B cell (primary cell): ENCODE measurements around the gene ERBB4. TPM values are rescaled to one million over a fixed set of nuclear protein-coding genes. Genes with fewer than 3 reads are reported as not detected.

ENCODE experiments used
- ATAC-seq: fragments of 200-7000 bp; cut with Tn5 transposase; one replicate; pipeline ENCODE4 v1.10.0; 2021; ENCODE audit warnings: low read depth, mild to moderate bottlenecking, moderate number of reproducible peaks, moderate library complexity
- CTCF ChIA-PET: fragments of 350-600 bp; sonication (Branson Sonifier 250); formaldehyde crosslinking; loops from one replicate; lab custom pipeline; 2021; ENCODE audit warnings: antibody characterized with exemption, inconsistent platforms; lab: Charles Lee
- POLR2A ChIA-PET: fragments of 350-600 bp; sonication (Branson Sonifier 250); formaldehyde crosslinking; loops from one replicate; lab custom pipeline; 2021; ENCODE audit warnings: antibody characterized with exemption; lab: Charles Lee
- DNase-seq: peaks from one replicate; pipeline ENCODE4 v3.0.0; 2013
- H2AFZ ChIP-seq: 2 replicates; pipeline ENCODE4 v1.6.1; 2012; ENCODE audit warnings: mild to moderate bottlenecking, low read depth, low read length; ENCODE audit not compliant: insufficient read depth, poor library complexity, severe bottlenecking
- H3K27ac ChIP-seq, 2 donors: 1 replicate in 1 of 2; 2 replicates in 1 of 2; pipeline ENCODE4 v1.5.1; 2012 to 2013; ENCODE audit warnings: low read length in 2 of 2, mild to moderate bottlenecking in 2 of 2, moderate library complexity in 1 of 2
- H3K27me3 ChIP-seq, 4 experiments: fragments of 200-600 bp in 1 of 4; sonication (generic) in 1 of 4; replicated peaks in 1 of 4; 1 replicate in 2 of 4; 2 replicates in 2 of 4; pipeline versions ENCODE4 v1.6.1 to v1.7.0; 2013 to 2016; ENCODE audit warnings: low read length in 3 of 4, mild to moderate bottlenecking in 2 of 4, mixed read lengths in 1 of 4, moderate library complexity in 1 of 4; ENCODE audit not compliant: insufficient read depth in 4 of 4, control insufficient read depth in 3 of 4; ENCODE audit errors: control extremely low read depth in 1 of 4
- H3K36me3 ChIP-seq, 2 experiments: replicated peaks in 1 of 2; 1 replicate in 1 of 2; 2 replicates in 1 of 2; pipeline versions ENCODE4 v1.6.1 to v1.7.1; 2013; ENCODE audit warnings: low read length in 1 of 2; ENCODE audit not compliant: insufficient read depth in 2 of 2, control insufficient read depth in 1 of 2; ENCODE audit errors: control extremely low read depth in 1 of 2, extremely low read depth in 1 of 2
- H3K4me1 ChIP-seq, 2 donors: fragments of 200-600 bp in 1 of 2; sonication (generic) in 1 of 2; 1 replicate in 1 of 2; 2 replicates in 1 of 2; pipeline versions ENCODE4 v1.5.1 to v1.6.1; 2013 to 2017; ENCODE audit warnings: low read length in 2 of 2; ENCODE audit not compliant: control insufficient read depth in 2 of 2, insufficient read depth in 2 of 2
- H3K4me2 ChIP-seq: replicated peaks from 2 replicates; pipeline ENCODE3; 2012; ENCODE audit warnings: mild to moderate bottlenecking, low read depth, low read length; ENCODE audit not compliant: poor library complexity, severe bottlenecking
- H3K4me3 ChIP-seq, 5 experiments: fragments of 200-600 bp in 1 of 5; sonication (generic) in 1 of 5; 1 replicate in 3 of 5; 2 replicates in 2 of 5; pipeline versions ENCODE4 v1.5.1 to v1.7.0; 2011 to 2016; ENCODE audit warnings: low read length in 4 of 5, mild to moderate bottlenecking in 4 of 5, low read depth in 2 of 5, control low read depth in 1 of 5, moderate library complexity in 1 of 5; ENCODE audit not compliant: insufficient read depth in 1 of 5; ENCODE audit errors: control extremely low read depth in 1 of 5, extremely low read depth in 1 of 5
- H3K79me2 ChIP-seq: fragments of 200-600 bp; sonication (generic); one replicate; pipeline ENCODE4 v1.6.0; 2016; ENCODE audit warnings: low read length; ENCODE audit not compliant: control insufficient read depth, insufficient read depth
- H3K9ac ChIP-seq: fragments of 200-600 bp; sonication (generic); 2 replicates; pipeline ENCODE4 v1.6.1; 2017; ENCODE audit warnings: mild to moderate bottlenecking, low read length, moderate library complexity
- H3K9me3 ChIP-seq, 3 donors: one replicate each; pipeline versions ENCODE4 v1.6.1 to v1.7.1; 2013; ENCODE audit warnings: low read length in 2 of 3; ENCODE audit not compliant: control insufficient read depth in 2 of 3, insufficient read depth in 1 of 3; ENCODE audit errors: control extremely low read depth in 1 of 3
- H4K20me1 ChIP-seq: 2 replicates; pipeline ENCODE4 v1.6.0; 2012; ENCODE audit warnings: mild to moderate bottlenecking, low read length; ENCODE audit not compliant: insufficient read depth, control insufficient read depth, poor library complexity, severe bottlenecking
- H3K27ac Mint-ChIP-seq: one replicate; pipeline ENCODE4 v1.8.0; 2021; ENCODE audit warnings: mixed read lengths
- H3K27me3 Mint-ChIP-seq: one replicate; pipeline ENCODE4 v1.8.0; 2021; ENCODE audit warnings: mixed read lengths
- H3K4me1 Mint-ChIP-seq: one replicate; pipeline ENCODE4 v1.8.0; 2021; ENCODE audit warnings: mixed read lengths
- H3K4me3 Mint-ChIP-seq: one replicate; pipeline ENCODE4 v1.8.0; 2021; ENCODE audit warnings: mixed read lengths
- H3K9me3 Mint-ChIP-seq: one replicate; pipeline ENCODE4 v1.8.0; 2022; ENCODE audit warnings: mixed read lengths; ENCODE audit not compliant: insufficient read depth
- CTCF ChIP-seq: fragments of 200-600 bp; IDR thresholded peaks from one replicate; pipeline ENCODE4 v1.8.0; 2022; ENCODE audit warnings: antibody characterized with exemption, mild to moderate bottlenecking
- EZH2 ChIP-seq: IDR thresholded peaks from 2 replicates; pipeline ENCODE4 v1.6.1; 2012; ENCODE audit warnings: borderline replicate concordance, low read depth, mild to moderate bottlenecking, moderate library complexity, low read length; ENCODE audit not compliant: insufficient read depth, poor library complexity, severe bottlenecking
- WGBS: methylation state at CpG from one replicate; pipeline ENCODE4 v1.1.5; 2013; ENCODE audit warnings: missing lambda C conversion rate; ENCODE audit not compliant: insufficient coverage; 5-methylcytosine and 5-hydroxymethylcytosine counted together
- intact Hi-C: fragments of 100-400 bp; cut with micrococcal nuclease; formaldehyde crosslinking; loops from one replicate; pipeline ENCODE4 v1.10.0; 2022
- polyA plus RNA-seq: library from polyadenylated mRNA; depleted of rRNA; stranded (reverse); fragments of >200 nt; gene quantifications from 2 replicates; pipeline ENCODE4 v1.2.3, GENCODE V29; 2012
- total RNA-seq, 2 donors: library from RNA; stranded (reverse); fragments of 120-200 nt in 1 of 2; gene quantifications; 1 replicate in 1 of 2; 2 replicates in 1 of 2; pipeline versions ENCODE4 v1.2.3 to v1.2.4, GENCODE V29; 2013 to 2022

ERBB4 gene
- total and polyA plus RNA-seq, 2 donors (not counting 1 experiment from before 2014, with no cell fraction given) = not detected

GRCh38 chr2:211986313-211986712 lies 552.3 kb downstream of the ERBB4 start:
- WGBS = no CpG with 5 or more reads among the region's 2 CpGs
- Mint-ChIP-seq H3K4me3 (no peak overlapping the region), H3K27me3 (no peaks in the 10 kb centered on the region), H3K9me3 (no peaks in the 10 kb centered on the region), H3K27ac (no peak overlapping the region), H3K4me1 (no peaks in the 10 kb centered on the region)
- Histone ChIP-seq H4K20me1 (no peaks in the 10 kb centered on the region), H3K4me1 (no peaks in the 10 kb centered on the region), H3K79me2 (no peaks in the 10 kb centered on the region), H3K4me3 (no peak overlapping the region), H3K27me3 (no peaks in the 10 kb centered on the region), H3K4me2 (no peak overlapping the region), H3K27ac (no peak overlapping the region), H3K36me3 (no peaks in the 10 kb centered on the region), H3K9me3 (no peaks in the 10 kb centered on the region), H3K9ac (no peak overlapping the region), H2AFZ (no peak overlapping the region)
- intact Hi-C loops = no loop called here
- POLR2A ChIA-PET = no interaction called here
- CTCF ChIA-PET = no interaction called here
- ATAC-seq (no peak), DNase-seq (no peak)
- TF ChIP-seq CTCF = no peak
- no peak for TF ChIP-seq EZH2

GRCh38 chr2:211985393-211985792 lies 553.2 kb downstream of the ERBB4 start:
- H3K27ac Mint-ChIP-seq = no peak overlapping the region
- Histone ChIP-seq H3K27ac (no peak overlapping the region), H3K4me3 (no peak overlapping the region), H3K79me2 (no peaks in the 10 kb centered on the region), H4K20me1 (no peaks in the 10 kb centered on the region), H3K27me3 (no peaks in the 10 kb centered on the region), H3K9ac (no peak overlapping the region), H2AFZ (no peak overlapping the region), H3K4me1 (no peaks in the 10 kb centered on the region), H3K9me3 (no peaks in the 10 kb centered on the region), H3K36me3 (no peaks in the 10 kb centered on the region), H3K4me2 (no peak overlapping the region)
- ATAC-seq (no peak), DNase-seq (no peak)
- no peak for TF ChIP-seq CTCF
- TF ChIP-seq EZH2 = no peak
- CTCF ChIA-PET = no interaction called here
- H3K9me3 Mint-ChIP-seq = no peaks in the 10 kb centered on the region
- no peak overlapping the region for H3K4me3 Mint-ChIP-seq
- no peaks in the 10 kb centered on the region for H3K4me1 Mint-ChIP-seq
- POLR2A ChIA-PET = no interaction called here
- H3K27me3 Mint-ChIP-seq = no peaks in the 10 kb centered on the region
- intact Hi-C loops = no loop called here
- no CpG with 5 or more reads among the region's 1 CpG for WGBS
